Kidney tubule cell (primary cell): ENCODE results near the gene ZNF71.

Experiments
- DNase-seq: peaks from one replicate; pipeline ENCODE4 v3.0.0-alpha.2; 2018; ENCODE audit warnings: low spot score

Gene ZNF71

GRCh38 chr19:56594783-56595547 lies at the start of gene ZNF71:
ZNF71 (plus strand) TSS chr19:56595302; CDS start chr19:56601559, 6,257 bp downstream.
- DNase-seq, result peak; percentile 88

DNA sequence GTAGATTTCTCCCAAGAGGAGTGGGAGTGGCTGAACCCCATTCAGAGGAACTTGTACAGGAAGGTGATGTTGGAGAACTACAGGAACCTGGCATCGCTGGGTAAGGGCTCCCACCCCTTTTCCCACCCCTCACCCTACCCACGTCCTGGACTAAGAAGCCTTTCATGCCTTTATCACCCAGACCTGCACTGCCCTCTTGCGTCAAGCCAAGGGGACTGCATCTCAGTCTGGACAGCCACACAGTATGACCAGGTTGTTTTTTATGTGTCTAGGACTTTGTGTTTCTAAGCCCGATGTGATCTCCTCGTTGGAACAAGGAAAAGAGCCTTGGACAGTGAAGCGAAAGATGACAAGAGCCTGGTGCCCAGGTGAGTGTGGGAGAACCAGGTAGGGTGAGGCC lies 47.6 kb upstream of the ZNF71 start:
- no peak for DNase-seq

DNA sequence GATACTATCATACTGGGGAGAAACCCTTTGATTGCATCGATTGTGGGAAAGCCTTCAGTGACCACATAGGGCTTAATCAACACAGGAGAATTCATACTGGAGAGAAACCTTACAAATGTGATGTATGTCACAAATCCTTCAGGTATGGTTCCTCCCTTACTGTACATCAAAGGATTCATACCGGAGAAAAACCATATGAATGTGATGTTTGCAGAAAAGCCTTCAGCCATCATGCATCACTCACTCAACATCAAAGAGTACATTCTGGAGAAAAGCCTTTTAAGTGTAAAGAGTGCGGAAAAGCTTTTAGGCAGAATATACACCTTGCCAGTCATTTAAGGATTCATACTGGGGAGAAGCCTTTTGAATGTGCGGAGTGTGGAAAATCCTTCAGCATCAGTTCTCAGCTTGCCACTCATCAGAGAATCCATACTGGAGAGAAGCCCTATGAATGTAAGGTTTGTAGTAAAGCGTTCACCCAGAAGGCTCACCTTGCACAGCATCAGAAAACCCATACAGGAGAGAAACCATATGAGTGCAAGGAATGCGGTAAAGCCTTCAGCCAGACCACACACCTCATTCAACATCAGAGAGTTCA lies 40.7 kb upstream of the ZNF71 start:
- no peak for DNase-seq

DNA sequence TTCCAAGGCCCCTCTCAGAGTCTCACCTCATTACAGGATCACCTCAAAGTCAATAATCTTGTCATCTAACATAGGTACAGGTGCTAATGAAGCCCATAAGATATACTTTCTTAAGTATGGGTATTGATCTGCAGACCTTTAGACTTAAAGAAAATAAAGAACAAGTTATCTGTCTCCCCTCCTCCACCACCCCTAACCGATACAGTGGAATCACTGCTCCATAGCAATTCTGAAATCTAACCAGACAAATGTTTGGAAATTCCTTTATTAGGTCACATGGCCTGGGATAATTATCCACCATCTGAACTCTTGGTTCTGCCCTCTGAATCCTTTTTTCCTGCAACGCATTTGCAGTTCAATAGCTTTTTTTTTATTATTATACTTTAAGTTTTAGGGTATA lies 32.3 kb upstream of the ZNF71 start:
- no peak for DNase-seq

DNA sequence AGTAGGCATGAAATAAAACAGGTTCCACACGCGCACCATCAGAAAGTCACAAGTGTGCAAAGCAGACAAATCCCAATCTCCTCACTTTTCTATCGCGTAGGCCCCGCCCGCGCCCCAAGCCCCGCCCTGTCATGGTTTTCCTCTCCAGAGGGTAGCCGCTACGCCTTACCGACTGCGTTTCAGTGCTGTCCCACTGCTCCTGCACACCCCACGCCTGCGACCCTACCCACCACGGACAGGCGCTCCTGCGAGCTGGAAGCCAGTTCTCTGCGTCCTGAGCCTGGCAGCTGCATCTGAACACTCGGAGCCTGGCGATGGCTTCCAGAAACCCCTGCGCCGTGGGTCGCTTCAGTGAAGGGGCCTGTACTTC lies 28.2 kb upstream of the ZNF71 start:
- DNase-seq, result no peak

DNA sequence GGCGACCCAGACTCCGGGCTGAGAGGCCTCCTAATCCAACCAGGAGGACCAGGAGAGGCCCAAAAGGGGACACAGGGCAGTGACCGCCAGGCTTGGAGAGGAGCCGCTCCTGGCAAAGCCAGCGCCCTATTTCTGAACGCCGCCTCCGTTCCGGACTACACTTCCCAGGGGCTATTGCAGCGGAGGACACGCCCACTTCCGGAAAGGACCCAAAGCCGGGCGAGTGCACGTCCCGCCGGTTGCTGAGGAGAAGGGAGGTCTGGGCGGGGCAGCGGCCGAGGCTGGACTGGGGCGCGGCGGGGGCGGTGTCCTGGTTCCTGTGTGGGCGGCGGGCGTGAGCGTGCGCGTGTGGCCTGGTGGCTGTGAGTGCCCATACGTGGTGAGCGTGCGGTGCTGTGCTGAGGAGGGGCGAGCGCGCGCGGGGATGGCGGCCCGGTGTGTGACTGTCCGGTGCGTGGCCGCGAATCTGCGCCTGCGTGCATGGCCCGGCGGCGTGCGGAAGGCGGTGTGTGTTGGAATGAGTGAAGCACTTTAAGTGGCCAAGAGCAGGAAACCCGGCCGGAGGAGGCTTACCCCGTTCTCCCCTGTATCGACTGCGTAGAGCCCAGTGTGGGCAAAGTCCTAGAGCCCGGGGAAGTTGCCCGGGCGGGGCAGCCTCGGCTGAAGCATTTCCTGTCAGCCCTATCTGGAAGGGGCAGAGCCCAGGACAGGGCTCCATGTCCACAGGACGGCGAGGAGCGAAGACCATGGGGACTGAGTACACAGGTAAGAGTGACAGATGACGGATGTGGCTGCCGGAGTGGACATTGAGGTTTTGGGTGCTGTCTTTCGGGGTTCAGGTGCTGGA lies 27.6 kb upstream of the ZNF71 start, which contains the start of gene ZNF470:
Gene ZNF470, plus strand, starts transcription at position 195 of the 847 bp plus-strand sequence. CDS start 2,844 bp downstream, outside the sequence.
- peak; percentile 93 for DNase-seq

- no peak for DNase-seq
These were observed 22.5 kb upstream of the ZNF71 start for GRCh38 chr19:56572589-56572988.

- DNase-seq, result no peak
These were observed 21.2 kb upstream of the ZNF71 start for GRCh38 chr19:56573914-56574313.

GRCh38 chr19:56577719-56578602 lies 17.1 kb upstream of the ZNF71 start:
- DNase-seq, result no peak

GRCh38 chr19:56594446-56594782 lies 688 bp upstream of the ZNF71 start:
- no peak for DNase-seq

GRCh38 chr19:56595548-56595899 lies 422 bp downstream of the ZNF71 start:
- no peak for DNase-seq

- DNase-seq, result no peak
These were observed 1.6 kb downstream of the ZNF71 start for GRCh38 chr19:56596676-56597075.

DNA sequence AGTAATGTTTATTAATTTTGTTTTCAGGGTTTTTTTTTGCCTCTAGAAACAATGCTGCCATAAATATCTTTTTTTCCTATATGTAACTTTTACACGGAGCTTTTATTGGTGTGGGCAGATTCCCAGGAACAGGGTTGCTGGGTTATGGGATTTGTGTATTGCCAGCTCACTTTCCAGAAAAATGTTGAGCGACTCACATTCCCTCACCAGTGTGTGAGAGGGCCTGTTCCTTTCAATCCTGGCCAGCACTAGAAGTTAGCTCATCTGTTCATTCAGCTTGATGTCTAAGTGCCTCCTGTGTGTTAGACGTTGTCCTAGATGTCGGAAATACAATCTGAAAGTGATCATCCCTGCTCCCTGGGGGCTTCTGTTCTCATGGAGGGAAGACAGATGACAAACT lies 2.6 kb downstream of the ZNF71 start:
- DNase-seq, result no peak

DNA sequence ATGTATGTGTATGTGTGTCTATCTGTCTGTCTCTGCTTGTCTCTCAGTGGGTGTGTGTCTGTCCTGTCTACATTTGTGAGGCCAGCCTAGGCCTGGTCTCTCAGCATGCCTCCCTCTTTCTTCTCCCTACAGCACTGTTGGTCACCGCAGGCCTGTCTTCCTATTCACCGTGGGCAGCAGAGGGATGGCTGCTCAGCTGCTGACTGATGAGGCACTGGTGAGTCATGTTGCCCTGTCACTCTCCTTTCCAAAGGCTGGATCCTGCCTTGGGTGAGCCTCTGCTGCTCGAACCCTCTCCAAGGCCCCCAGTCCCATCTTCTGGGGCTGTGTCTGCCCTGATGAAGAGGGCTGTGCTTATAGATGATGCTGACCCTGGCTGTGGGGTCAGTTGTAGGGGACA lies 6.3 kb downstream of the ZNF71 start:
- peak; percentile 54 for DNase-seq

- no peak for DNase-seq
These were observed 8.7 kb downstream of the ZNF71 start for GRCh38 chr19:56603829-56604228.

DNA sequence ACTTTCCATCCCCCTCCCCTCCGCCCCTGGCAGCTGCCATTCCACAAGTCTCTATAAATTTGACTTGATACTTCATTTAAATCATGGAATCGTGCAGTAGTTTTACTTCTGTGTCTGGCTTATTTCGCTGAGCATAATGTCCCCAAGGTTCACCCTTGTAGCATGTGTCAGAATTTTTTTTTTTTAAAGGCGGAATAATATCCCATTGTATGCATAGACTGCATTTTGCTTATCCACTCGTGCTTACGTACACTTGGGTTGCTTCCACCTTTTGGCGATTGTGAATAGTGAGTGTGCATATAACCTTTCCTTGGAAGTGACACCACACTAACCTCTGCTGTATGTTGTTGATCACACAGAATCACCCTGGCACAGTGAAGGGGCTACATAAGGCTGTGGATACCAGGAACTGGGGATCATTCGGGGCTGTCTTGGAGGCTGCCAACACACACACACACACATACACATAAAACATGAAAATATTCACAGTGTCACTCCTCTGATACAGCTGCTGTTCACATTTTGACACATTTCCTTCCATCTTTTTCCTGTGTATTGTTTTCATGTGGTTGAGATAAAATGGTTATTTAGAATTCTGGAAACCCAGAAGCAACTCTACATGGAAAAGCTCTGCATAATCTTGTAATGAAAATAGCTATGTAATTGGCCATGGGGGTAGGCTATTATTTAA lies 13.3 kb downstream of the ZNF71 start:
- no peak for DNase-seq

GRCh38 chr19:56611288-56611687 lies 16.2 kb downstream of the ZNF71 start:
- no peak for DNase-seq

DNA sequence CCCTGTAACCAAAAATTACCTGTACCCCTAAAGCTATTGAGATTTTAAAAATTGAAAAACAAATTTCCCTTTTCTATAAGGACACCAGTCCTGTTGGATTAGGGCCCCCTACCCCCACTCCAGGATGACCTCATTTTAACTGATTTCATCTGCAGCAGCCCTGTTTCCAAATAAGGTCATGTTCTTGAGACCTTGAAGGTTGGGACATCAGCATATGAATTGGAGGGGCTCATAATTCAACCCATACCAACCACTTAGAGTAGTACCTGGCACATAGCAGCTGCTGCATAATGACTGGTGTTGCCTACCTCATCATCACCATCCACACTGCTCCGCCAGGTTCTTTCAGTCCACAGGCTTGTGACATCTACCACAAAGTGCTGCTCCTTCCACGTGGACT lies 17.6 kb downstream of the ZNF71 start:
- DNase-seq, result no peak

DNA sequence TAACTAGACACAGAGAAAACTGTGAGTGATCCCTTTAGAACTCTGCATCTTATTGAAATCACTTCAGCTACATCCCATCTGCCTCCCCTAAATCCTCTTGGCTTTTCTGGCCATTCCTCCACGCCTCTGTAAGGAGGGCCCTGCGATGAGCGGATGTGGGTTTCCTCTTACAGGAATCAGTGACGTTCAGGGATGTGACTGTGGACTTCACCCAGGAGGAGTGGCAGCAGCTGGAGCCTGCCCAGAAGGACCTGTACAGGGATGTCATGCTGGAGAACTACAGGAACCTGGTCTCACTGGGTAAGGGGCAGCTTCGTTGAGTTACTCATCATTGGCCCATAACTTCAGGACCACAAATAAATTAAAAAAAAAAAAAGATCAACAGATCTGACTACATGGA lies 18.5 kb downstream of the ZNF71 start:
- DNase-seq, result no peak

DNA sequence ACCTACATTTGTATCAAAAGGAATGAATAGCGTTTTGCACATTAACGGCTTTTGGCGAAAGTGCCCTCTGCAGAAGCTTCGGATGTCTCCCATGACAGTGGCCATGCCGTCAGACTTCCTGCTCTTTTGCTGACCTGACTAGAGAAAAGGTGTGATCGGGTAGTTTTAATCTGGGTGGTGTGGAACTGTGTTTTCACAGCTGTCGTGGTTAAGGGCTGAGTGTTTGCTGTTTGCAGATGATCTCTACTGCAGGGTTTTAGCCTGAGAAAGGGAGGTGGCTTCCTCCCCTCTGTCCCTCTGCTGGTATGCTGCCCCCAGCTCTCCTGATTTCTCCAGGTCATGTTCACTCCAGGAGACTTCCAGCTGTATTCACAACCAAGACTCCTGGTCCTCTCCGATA lies 22.4 kb downstream of the ZNF71 start:
- DNase-seq, result no peak

- no peak for DNase-seq
These were observed 24.0 kb downstream of the ZNF71 start for GRCh38 chr19:56619121-56619520.

DNA sequence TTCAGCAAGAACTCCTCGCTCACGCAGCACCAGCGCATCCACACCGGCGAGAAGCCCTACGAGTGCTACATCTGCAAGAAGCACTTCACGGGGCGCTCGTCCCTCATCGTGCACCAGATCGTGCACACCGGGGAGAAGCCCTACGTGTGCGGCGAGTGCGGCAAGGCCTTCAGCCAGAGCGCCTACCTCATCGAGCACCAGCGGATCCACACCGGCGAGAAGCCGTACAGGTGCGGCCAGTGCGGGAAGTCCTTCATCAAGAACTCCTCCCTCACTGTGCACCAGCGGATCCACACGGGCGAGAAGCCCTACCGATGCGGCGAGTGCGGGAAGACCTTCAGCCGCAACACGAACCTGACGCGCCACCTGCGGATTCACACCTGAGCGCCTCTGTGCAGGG lies 27.3 kb downstream of the ZNF71 start:
- no peak for DNase-seq
